Activated CD4-positive, alpha-beta T cell treated with anti-CD3 and anti-CD28 coated beads, Interleukin-2, Interleukin-4, amounts not matched to agents 100 ng/mL and 50 ng/mL, durations not matched to agents 16 hours and 8 hours (primary cell): ENCODE results near the gene VAV3.

Source experiments
- DNase-seq: peaks from one replicate; pipeline ENCODE4 v3.0.0-alpha.2; 2020; ENCODE audit warnings: low spot score

Gene VAV3

GRCh38 chr1:107833061-107833460 is 131.9 kb downstream of the VAV3 start:
- DNase-seq: no peak

- DNase-seq: no peak
Observed at GRCh38 chr1:107831921-107832320, 133.1 kb downstream of the VAV3 start.

GRCh38 chr1:107830526-107830925 is 134.5 kb downstream of the VAV3 start:
- no peak for DNase-seq

GRCh38 chr1:107830075-107830474 is 134.9 kb downstream of the VAV3 start:
- DNase-seq: no peak

GRCh38 chr1:107829036-107829770 is 135.8 kb downstream of the VAV3 start:
- peak; percentile 10 for DNase-seq

DNA sequence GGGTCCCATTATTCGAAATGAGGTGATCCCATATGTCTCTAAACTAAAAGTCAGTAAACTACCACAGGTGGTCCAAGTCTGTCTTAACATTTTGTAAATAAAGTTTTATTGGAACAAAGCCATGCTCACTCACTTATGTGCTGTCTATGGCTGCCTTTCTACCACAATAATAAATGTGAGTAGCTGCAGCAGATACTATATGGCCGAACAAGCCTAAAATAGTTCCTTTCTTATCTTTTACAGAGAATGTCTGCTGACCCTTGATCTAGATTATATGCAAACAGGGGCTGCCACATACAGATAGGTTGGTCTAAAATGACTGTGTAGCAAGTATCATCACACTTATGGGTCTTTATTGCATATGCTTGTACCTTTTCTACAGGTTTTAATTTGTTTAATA is 140.0 kb downstream of the VAV3 start:
- no peak for DNase-seq

- DNase-seq: peak; percentile 21
Observed at GRCh38 chr1:107821340-107821739, 143.6 kb downstream of the VAV3 start.

- no peak for DNase-seq
Observed at GRCh38 chr1:107820801-107821200, 144.2 kb downstream of the VAV3 start.

GRCh38 chr1:107817935-107818334 is 147.0 kb downstream of the VAV3 start:
- DNase-seq: no peak

- DNase-seq: no peak
Observed at GRCh38 chr1:107817206-107817605, 147.8 kb downstream of the VAV3 start.

DNA sequence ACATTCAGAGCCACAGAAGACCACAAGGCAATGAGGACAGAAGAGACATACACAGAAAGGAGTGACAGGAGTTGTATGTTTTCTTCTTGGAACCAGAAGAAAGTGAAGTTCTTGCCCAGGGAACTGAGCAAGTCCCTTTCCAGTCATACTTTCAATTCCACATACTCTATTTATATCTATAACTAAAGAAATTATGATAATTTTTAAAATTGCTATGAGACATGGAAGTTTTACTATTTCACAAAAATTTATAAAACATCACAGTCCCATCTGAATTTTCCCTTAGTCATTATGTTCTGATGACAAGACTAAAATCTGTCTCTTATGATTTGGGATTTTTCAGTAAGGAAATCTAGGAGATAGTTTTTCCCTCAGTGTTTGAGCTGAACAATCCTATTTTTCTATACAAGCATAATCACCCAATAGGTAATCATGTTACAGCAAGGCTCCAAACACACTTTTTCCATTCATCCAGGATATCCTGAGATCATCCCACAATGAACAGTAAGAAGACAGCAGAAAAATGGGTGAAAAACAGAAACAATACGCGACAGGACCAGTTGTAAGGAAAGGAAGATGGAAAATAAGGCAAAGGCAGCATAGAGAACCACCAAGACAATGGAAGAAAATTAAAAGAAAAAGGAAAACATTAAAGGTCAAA is 154.6 kb downstream of the VAV3 start:
- DNase-seq: no peak

GRCh38 chr1:107807855-107808254 is 157.1 kb downstream of the VAV3 start:
- no peak for DNase-seq

DNA sequence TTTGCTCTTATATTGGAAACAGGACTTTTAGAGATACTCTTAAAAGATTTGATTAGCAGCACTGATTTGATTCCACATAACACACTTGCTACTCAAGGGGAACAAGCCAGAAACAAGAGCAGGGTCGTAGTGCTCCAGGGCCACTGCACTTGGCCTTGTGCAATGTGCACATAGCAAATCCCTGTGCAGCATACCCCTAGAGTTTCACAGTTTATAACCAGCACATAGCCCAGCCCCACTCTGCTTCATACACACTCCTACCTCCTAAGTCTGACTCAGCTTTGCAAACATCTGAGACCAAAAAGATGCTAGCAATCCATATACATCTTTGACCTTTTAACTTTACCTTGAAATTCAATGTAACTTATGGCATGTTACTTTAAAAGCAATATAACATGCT is 157.6 kb downstream of the VAV3 start:
- no peak for DNase-seq

- no peak for DNase-seq
Observed at GRCh38 chr1:107806902-107807301, 158.1 kb downstream of the VAV3 start.

- no peak for DNase-seq
Observed at GRCh38 chr1:107804741-107805140, 160.2 kb downstream of the VAV3 start.

DNA sequence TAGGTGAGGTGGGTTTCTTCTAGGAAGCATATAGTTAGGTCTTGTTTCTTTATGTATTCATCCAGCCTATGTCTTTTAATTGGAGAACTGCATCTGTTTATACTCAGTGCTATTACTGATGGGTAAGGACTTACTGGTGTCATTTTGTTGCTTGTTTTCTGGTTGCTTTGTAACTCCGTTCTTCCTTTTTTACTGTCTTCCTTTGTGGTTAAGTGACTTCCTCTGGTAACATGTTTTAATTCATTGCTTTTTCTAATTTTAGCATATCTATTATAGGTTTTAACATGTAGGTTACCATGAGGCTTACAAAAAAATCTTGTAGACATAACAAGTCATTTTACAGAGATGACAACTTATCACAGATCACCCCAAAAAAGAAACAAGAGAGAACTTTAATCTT is 160.8 kb downstream of the VAV3 start:
- peak; percentile 24 for DNase-seq

DNA sequence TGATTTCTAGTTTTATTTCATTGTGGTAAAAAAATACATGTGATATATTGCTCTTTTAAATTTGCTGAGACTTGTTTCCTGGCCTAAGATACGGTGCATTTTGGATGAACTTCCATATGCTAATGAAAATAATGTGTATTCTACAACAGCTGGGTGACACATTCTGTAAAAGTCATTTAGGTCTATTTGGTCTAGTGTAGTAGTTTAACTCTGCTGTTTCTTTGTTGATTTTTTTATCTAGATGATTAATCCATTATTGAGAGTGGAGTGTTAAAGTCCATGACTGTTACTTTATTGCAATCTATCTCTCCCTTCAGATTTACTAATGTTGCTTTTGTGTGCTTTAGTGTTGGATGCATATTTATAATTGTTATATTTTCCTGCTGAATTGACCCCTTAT is 161.4 kb downstream of the VAV3 start:
- no peak for DNase-seq

- DNase-seq: no peak
Observed at GRCh38 chr1:107802654-107803053, 162.3 kb downstream of the VAV3 start.

- no peak for DNase-seq
Observed at GRCh38 chr1:107795994-107796393, 169.0 kb downstream of the VAV3 start.

DNA sequence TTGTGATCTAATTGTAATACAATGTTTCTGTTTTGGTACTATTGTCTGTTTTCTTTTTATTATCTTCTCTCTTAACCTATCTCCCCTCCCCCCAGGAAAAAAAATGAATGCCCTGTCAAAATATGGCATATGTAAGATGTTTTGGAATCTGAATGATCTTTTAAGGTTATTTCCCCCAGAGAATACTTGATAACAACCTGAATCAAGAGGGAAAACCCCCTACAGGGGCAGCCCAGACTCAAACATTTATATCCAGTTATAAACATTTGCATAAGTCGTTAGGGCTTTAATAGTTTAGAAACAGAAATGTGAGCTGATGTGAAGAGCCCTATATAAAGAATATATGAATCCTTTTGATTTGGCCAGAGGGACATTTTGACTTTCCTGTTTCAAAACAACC is 169.5 kb downstream of the VAV3 start:
- DNase-seq: no peak

DNA sequence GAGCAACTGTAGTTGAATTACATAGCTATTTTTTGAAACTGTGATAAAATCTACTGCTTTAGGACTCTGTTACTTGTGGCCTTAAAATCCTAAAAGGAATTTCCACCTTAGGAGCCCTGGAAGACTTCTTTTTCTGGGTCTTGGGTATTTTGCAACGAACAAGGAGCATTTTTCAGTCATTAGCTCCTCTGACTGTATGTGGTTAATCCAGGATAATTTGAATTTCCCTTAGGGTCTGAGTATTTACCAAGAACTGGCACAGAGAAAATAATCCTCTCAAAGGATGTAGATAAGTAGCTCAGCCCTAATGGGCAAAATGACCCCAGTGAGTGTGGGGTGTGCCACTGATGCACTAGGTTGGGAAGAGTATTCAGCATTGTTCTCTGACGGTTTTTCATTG is 170.4 kb downstream of the VAV3 start:
- no peak for DNase-seq

- no peak for DNase-seq
Observed at GRCh38 chr1:107793896-107794453, 171.0 kb downstream of the VAV3 start.

DNA sequence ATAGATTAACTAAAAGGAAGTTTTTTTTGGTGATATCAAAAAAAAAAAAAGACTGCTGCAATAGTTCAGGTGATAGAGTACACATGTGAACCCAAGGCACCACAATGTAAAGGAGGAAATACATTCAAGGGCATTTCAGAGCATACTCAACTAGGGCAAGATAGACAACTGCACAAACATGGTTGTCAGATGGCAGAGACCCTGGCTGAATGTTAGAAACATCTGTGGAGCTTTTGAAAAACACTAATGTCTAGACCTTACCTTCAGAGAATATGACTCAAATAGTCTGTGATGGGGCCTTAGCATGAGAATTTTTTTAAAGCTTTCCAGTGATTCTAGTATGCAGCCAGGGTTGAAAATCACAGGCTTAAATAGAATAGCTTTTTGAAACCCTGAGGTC is 173.6 kb downstream of the VAV3 start:
- no peak for DNase-seq
